ENCODE measurements around the gene PTPRF.
"Not testable (repeated sequence)": the region's sequence is repeated elsewhere in the genome, so short reads cannot be mapped to it uniquely, and the experiment has no call there.

PTPRF gene

DNA sequence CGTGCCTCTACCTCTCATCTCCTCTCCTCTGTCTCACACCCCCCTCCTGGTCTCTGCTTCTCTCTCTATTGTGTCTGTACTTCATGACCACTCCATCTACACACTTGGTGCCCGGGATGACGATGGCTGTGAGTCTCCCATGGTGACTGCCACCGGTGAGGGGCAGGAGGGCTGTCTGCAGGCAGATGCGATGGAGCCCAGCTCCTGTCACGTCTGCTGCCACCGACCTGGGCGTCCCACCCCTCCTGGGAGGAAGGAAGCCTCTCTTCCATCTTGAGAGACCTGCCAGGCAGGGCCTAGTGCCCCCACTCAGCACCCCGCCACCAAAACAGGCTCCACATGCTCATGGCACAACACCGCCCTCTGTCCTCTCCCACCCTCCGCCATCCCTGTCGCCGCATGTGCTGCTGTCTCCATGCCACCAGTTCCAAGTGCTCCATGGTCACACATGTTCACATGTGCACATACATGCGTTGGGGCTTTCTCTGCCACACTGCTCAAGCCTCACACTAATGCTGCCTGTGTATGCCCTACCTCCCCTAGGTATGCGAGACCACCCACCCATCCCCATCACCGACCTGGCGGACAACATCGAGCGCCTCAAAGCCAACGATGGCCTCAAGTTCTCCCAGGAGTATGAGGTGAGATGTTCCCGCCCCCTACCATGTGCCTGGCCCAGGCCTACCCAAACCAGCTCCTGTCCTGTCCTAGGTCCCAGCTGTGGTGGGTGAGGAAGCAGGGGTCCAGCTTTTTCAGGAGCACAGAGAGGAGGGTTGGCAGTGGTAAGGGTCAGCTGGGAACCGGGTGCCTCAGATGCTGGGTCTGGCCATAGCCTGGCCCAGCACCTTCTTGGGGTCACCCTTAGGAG lies 82.6 kb downstream of the PTPRF start:
- no peak for DNase-seq

DNA sequence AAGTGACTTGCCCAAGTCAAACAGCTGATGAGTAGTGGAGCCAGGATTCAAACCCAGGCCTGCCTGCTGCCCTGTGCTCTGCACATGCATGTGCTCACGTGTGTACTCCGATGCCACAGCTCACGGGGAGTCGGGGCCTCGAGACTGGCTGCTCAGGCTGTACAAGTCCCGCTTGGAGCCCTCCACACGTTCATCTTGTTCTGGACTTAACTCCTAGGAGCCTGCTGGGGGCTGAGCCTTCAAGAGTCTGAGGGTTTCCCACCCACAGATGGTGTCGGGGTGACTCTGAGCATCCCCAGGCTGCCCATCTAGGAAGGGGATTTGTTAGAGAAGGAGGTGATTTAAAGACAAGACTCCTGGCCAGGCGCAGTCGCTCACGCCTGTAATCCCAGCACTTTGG lies 83.5 kb downstream of the PTPRF start:
- no peak for DNase-seq

DNA sequence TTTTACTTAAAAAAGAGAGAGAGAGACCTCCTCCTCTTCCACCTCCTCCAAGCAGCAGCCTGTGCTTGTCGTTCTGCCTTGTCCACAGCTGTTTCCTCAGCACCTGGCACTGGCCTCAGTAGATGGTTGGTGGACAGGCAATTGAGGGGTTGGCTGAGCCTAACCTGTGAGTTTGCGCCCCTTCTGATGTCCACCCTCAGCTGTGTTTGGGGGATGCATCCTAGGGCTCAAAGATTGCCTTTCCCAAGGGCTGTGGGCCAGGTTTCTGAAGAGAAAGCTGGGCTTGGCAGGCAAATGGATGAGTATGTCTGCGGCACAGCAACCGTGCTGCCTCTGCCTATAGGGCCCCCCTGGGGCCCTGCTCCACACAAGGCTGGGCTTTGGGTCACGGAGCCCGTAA lies 84.2 kb downstream of the PTPRF start:
- no peak for DNase-seq

DNA sequence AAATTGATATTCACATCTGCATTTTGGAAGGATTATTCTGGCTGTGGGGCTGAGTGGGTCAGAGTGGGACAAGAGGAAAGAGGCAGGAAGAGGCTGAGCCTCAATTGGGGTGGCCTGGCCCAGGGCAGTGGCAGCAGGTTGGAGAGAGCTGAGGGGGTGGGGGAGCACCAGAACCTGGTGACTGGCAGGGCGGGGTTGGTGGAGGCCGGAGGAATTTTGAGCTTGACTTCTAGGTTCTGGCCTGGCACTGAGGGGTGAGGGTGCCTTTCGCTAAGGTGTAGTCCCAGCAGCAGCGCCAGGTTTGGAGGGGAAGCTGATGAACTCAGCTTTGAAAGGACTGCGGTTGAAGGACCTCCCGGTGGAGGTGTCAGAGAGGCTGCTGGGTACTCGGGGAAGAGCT lies 85.7 kb downstream of the PTPRF start:
- DNase-seq, result no peak

DNA sequence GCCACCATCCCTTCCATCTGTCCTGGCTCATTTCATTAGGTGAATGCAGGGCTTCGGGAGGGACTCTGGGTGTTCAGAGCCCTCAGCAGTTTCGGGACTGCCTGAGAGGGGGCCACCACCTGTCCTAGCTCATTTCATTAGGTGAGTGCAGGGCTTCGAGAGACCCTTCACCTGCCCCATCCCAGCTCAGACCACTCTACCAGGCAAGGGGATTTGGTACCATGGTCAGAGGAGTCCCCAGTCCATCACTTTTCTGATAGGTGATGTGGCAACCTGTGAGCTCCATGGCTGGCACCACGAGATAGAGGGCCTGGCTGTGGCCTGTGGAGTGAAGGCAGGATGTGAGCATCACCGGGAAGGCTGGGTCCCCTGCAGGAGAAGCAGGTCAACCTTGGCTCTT lies 86.3 kb downstream of the PTPRF start:
- DNase-seq, result no peak

DNA sequence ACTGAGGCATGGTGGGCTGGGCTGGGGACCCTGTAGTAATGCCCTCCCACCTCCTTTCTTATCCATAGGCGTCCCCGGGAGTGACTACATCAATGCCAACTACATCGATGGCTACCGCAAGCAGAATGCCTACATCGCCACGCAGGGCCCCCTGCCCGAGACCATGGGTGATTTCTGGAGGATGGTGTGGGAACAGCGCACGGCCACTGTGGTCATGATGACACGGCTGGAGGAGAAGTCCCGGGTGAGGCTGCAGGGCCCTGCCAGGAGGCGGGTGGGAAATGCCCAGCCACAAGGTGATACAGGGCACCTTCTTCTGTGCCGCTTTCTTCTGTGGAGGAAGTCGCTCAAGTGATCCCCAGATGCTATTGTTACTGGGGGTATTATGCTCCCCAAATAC lies 87.0 kb downstream of the PTPRF start:
- DNase-seq, result no peak

DNA sequence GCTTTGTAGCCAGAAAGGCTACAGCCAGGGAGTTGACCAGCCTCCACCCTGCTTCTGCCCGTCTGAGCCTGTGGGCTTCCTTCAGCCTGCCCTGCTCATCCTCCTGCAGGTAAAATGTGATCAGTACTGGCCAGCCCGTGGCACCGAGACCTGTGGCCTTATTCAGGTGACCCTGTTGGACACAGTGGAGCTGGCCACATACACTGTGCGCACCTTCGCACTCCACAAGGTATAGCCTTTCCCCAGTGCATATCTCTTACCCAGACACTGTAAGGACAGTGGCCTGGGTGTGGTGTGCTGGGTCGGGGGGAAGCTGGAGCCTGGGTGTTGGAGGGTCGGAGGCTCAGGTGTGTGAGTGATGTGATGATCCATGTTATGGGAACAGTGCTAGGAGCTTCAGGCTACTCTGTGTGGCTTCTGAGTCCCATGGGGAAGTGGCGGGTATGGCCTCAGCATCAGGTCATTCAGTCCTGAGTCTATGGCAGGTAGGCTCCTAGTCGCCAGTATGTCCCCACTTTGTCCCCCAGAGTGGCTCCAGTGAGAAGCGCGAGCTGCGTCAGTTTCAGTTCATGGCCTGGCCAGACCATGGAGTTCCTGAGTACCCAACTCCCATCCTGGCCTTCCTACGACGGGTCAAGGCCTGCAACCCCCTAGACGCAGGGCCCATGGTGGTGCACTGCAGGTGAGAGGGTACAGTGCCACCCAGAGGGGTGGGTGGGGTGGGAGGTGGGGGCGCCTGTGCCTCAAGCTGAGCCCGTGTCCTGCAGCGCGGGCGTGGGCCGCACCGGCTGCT lies 88.0 kb downstream of the PTPRF start:
- no peak for DNase-seq

DNA sequence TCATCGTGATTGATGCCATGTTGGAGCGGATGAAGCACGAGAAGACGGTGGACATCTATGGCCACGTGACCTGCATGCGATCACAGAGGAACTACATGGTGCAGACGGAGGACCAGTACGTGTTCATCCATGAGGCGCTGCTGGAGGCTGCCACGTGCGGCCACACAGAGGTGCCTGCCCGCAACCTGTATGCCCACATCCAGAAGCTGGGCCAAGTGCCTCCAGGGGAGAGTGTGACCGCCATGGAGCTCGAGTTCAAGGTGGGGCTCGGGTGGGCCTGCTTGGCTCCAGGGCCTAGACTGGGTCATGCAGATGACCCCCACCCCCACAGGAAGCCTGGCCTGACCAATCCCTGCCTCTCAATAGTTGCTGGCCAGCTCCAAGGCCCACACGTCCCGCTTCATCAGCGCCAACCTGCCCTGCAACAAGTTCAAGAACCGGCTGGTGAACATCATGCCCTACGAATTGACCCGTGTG lies 88.7 kb downstream of the PTPRF start:
- no peak for DNase-seq

DNA sequence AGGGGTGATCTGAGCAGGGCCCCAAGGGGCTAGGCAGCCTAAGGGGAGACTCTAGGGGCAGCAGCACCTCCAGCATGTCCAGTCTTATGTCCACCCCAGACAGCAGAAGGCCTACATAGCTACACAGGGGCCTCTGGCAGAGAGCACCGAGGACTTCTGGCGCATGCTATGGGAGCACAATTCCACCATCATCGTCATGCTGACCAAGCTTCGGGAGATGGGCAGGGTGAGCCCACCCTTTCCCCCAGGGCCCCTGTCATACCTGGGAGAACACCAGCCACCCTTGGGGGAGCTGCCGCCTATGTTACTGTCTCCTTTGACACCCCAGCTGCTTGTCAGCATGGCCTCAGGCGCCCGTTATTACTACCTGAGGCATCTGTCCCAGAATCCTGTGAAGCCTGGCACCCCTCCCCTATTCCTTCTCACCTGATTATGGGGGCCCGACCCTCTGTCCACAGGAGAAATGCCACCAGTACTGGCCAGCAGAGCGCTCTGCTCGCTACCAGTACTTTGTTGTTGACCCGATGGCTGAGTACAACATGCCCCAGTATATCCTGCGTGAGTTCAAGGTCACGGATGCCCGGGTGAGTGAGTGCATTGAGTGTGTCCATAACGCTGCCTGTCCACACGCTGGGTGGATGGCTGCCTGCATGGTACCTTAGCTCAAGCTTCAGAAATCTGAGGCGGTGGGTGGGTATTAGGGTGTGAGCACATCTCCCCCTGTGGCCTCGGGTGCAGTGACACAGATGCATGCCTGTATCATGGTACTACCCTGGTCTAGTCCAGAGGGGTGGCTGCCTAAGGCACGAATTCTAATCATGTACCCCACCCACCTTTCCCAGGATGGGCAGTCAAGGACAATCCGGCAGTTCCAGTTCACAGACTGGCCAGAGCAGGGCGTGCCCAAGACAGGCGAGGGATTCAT lies 89.6 kb downstream of the PTPRF start:
- no peak for DNase-seq

DNA sequence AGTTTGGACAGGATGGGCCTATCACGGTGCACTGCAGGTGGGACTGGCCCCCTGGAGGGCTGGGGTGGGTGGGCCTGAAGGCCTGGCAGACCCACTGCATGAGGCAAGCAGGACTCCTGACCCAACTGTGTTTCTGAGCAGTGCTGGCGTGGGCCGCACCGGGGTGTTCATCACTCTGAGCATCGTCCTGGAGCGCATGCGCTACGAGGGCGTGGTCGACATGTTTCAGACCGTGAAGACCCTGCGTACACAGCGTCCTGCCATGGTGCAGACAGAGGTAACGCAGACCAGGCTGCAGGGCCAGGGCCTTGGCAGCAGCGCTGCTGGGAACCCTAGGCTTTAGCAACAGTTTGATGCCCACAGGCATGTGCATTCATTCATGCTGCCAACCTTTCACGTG lies 90.3 kb downstream of the PTPRF start:
- DNase-seq, result no peak

DNA sequence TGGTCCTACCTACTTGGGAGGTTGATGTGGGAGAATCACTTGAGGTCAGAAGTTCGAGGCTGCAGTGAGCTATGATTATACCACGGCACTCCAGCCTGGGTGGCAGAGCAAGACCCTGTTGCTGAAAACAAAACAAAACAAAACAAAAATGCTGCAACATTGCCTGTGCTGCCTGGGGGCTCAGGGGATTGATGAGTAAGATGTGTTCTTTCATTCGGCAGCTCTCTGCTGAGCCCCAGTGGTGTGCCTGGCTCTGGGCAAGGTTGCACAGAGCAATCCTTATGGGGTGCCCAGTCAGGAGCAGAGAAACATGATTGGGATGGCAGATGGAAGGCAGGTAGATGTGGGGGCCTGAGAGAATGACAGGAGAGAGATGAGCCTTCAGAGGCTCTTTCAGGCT lies 90.7 kb downstream of the PTPRF start:
- no peak for DNase-seq

DNA sequence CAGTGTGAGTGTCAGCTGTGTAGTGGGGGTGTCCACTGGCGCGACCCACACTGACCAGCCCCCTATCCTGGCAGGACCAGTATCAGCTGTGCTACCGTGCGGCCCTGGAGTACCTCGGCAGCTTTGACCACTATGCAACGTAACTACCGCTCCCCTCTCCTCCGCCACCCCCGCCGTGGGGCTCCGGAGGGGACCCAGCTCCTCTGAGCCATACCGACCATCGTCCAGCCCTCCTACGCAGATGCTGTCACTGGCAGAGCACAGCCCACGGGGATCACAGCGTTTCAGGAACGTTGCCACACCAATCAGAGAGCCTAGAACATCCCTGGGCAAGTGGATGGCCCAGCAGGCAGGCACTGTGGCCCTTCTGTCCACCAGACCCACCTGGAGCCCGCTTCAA lies 91.2 kb downstream of the PTPRF start:
- no peak for DNase-seq

DNA sequence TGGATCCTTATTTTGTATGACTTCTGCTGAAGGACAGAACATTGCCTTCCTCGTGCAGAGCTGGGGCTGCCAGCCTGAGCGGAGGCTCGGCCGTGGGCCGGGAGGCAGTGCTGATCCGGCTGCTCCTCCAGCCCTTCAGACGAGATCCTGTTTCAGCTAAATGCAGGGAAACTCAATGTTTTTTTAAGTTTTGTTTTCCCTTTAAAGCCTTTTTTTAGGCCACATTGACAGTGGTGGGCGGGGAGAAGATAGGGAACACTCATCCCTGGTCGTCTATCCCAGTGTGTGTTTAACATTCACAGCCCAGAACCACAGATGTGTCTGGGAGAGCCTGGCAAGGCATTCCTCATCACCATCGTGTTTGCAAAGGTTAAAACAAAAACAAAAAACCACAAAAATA lies 91.8 kb downstream of the PTPRF start:
- no peak for DNase-seq

DNA sequence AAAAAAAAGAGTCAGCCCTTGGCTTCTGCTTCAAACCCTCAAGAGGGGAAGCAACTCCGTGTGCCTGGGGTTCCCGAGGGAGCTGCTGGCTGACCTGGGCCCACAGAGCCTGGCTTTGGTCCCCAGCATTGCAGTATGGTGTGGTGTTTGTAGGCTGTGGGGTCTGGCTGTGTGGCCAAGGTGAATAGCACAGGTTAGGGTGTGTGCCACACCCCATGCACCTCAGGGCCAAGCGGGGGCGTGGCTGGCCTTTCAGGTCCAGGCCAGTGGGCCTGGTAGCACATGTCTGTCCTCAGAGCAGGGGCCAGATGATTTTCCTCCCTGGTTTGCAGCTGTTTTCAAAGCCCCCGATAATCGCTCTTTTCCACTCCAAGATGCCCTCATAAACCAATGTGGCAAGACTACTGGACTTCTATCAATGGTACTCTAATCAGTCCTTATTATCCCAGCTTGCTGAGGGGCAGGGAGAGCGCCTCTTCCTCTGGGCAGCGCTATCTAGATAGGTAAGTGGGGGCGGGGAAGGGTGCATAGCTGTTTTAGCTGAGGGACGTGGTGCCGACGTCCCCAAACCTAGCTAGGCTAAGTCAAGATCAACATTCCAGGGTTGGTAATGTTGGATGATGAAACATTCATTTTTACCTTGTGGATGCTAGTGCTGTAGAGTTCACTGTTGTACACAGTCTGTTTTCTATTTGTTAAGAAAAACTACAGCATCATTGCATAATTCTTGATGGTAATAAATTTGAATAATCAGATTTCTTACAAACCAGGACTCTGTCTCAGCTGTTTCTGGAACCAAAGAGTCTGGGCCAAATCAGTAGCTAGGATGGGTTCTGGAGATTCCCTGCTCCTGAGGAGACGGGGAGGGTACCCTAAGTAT lies 92.5 kb downstream of the PTPRF start:
- no peak for DNase-seq

DNA sequence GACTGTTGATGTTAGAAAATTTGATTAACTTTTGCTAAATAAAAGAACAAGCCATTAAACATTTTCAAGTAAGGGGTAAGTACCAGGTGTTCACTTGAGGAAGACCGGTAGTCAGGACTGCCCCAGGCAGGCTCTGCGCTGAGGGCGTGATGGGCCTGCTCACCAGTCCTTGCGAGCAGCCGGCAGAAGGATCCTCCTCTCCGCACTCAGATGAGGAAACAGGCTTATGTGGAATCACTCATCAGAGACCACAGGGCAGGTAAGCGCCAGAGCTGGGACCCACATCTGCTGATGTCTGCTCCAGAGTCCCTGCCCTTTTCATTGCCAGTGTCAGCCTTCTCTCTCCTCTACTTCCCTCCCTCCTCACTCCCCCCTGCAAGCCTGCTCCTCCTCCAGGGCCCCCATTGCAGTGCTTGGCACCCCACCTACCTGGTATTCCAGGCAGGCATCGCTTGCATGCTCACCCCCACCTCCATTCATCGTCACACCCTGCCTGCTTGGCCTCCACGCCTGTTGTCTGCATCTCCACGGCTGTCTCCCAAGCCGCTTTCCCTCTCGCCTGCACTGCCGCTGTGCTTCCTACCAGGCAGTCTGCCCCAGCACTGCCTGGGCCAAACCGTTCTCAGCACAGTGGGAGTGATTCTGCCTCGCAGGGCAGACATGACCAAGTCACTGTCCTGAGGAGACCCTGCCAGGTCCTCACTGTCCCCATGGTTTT lies 94.5 kb downstream of the PTPRF start:
- DNase-seq, result no peak

DNA sequence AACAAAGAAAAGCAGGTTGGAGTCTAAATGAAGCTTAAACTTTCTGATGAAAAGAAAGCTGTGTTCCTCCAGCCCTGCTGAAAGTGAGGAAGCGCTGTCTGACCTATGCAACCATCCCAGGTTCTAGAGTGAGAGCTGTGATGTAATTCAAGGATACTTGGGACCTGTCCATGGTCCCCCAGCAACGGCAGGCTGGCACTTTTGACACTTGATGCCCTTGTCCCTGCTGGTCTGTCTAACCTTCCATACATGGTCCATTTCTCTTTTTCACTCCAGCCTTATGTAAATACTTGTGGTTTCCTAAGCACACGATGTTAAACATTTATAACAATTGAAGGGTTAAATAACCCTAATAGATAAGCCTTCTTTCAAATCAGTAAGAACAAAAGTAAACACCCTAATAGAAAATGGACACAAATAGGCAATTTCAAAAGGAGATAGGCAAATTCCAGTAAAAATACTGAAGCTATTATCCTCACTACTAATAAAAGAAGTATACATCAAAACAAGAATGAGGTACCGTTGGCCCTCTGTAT lies 101.5 kb downstream of the PTPRF start:
- no peak for DNase-seq

DNA sequence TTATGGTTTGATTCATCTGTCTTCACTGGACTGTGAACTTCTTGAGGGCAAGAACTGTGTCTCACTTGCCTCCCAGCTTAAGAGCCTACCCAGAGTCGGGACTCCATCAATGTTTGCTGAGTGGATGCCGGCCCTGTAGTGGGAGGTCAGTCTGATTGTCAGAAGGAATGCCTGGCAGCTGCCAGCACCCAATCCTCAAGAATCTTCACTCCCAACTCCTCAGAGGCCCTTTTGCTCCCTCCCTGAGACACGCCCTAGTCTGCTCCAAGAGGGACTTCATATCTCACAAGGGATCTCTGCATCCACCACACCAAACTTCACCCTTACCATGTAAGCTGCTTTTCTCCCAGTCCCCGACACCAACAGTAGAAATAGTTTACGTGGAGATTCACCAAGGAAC lies 104.0 kb downstream of the PTPRF start:
- DNase-seq, result no peak

DNA sequence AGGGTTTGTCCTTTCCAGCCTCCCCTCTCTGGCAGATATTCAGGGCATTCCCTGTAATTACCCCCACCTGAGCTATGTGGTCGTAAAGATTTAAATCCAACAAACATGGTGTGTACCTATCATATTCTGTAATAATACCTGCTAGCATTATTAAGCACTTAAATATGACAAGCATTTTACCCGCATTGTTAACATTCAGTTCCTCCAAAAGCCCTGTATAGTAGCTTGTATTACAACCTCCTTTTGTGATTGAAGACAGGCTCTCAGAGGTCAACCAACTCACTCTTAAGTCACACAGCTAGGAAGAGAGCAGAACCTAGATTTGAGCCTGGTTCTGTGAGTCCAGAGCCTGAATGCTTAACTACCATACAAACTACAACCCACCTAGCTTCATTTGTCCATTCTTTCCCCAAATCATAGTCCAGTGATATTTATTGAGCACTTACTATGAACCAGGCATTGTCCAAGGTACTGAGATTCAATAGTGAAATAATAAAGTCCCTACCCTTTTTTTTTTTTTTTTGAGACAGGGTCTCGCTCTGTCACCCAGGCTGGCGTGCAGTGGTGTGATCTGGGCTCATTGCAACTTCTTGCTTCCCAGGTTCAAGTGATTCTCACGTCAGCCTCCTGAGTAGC lies 105.4 kb downstream of the PTPRF start:
- no peak for DNase-seq

DNA sequence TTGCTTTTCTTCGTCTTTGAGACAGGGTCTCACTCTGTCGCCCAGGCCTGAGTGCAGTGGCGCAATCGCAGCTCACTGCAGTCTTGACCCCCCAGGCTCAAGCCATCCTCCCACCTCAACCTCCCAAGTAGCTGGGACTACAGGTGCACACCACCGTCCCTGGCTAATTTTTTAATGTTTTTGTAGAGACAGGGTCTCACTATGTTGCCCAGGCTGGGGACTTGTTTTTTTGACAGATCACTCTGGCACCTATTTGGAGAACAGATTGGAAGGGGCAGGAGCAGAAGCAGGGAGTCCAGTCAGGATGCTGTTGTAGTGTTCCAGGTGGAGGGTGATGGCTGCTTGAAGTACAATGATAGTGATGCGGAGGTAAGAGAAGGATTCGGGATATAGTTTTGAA lies 106.6 kb downstream of the PTPRF start:
- no peak for DNase-seq

DNA sequence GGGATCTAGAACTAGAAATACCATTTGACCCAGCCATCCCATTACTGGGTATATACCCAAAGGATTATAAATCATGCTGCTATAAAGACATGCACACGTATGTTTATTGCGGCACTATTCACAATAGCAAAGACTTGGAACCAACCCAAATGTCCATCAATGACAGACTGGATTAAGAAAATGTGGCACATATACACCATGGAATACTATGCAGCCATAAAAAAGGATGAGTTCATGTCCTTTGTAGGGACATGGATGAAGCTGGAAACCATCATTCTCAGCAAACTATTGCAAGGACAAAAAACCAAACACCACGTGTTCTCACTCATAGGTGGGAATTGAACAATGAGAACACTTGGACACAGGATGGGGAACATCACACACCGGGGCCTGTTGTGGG lies 107.7 kb downstream of the PTPRF start:
- not testable (repeated sequence) for DNase-seq

All from left hindlimb (tissue), 1 donor.